ENCODE results near the gene LRRC3. TPM values are rescaled to one million over a fixed set of nuclear protein-coding genes. Genes with fewer than 3 reads are reported as not detected.

The LRRC3 gene
- total RNA-seq, 1 donor from 2014 or later: 3.9 TPM

DNA sequence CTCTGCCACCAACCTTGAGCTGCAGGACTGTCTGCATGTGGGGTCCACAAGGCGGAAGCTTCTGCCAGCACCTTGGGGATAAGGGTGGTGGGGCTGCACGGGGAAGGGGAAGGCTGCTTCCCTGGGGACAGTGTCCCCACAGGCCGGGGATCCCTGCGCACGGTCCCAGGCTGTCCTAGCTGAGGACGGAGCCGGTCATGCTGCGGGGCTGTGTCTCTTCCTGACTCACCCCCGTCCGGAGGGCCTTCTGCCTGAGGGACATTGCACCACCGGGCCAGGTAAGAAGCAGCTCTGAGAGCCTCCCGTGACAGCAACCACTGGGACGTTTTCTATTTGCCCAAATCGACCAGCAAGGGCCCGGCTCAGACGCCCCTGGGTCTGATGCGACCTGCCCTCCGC, 54.8 kb downstream of the LRRC3 start:
- intact Hi-C loops (cut with micrococcal nuclease): loop anchor here (1.0 to 2.0 kb wide), 2 partner anchors 233 to 283 kb away; no protein-coding TSS in a partner anchor

DNA sequence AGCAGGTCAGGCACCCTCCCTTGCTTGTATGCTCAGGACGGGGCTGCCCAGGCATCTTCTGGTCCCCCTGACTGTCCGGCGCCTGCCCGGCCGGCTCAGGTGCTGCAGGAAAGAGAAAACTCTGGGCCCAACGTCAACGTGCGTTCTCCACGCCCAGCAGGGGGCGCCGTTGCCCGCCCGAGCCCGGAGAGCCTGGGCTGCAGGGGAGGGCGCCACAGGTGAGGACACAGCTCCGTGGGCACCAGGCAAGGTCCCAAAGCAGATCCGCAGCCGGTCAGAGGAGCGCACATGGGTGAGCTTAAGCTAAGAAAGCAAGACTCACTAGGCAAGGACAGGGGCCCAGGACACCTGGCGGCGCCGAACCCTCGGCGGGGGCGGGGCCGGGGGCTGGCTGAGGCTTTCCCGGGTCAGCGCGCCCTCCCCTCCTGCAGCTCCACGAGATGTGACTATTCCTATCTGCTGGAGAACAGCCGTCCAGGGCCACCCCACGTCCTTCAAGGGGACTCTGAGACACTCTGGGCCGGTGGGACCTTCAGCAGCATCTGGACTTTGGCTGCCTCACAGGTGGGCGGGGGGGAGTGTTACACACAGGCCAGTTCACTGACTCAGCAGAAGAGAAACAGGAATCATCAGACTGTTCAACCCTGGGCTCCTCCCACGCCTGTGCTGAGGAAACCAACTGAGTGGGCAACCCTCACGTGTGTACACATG, 55.4 kb downstream of the LRRC3 start:
- intact Hi-C loops (cut with micrococcal nuclease): loop anchor here (1.0 to 2.0 kb wide), 2 partner anchors 232 to 283 kb away; no protein-coding TSS in a partner anchor

DNA sequence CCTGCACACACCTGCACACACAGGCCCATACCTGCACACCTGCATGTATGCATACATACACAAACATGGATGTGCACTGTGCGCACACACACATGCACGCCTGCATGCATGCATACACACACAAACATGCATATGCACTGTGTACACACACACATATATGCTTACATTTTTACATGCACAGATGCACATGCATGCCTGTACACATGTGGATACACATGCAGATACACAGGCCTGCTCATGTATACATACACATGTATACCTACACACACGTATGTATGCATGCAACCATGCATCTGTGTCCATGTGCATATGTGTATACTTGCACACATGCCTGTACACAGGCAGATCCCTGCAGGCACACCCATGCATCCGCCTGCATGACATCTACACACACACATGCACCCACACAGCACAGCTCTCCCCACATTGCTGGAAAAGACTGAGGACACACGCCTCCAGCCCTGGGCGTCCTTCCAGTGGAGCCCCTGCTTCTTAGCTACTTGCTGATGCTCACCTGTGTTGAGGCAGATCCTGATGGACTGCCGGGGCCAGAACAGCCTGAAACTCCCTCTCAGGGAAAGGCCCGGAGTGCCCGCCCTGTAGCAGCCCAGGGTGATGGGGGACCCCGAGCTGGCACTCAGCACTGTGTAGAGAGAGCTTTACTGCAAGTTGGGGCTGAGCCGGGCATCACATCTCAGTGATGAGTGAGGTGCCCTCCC, 56.1 kb downstream of the LRRC3 start:
- intact Hi-C loops (cut with micrococcal nuclease): loop anchor here (2.0 kb wide), 1 partner anchor 231 kb away; no protein-coding TSS in a partner anchor

Other genes with a start within 250 kb of the LRRC3 start
- gene ICOSLG, start 214.6 kb upstream of the LRRC3 start, total RNA-seq: 10.0 and 10.2 TPM in 2 replicates
- not detected in 2 replicates for gene DNMT3L, start 193.6 kb upstream of the LRRC3 start, total RNA-seq
- gene AIRE, start 169.6 kb upstream of the LRRC3 start, total RNA-seq: 2.7 and 3.0 TPM in 2 replicates
- 217 and 219 TPM in 2 replicates for gene PFKL, start 155.5 kb upstream of the LRRC3 start, total RNA-seq
- 19.8 and 19.9 TPM in 2 replicates for gene CFAP410, start 116.1 kb upstream of the LRRC3 start, total RNA-seq
- gene TRPM2, start 101.9 kb upstream of the LRRC3 start, total RNA-seq: 17.8 and 20.6 TPM in 2 replicates
- gene KRTAP10-1, start 84.7 kb downstream of the LRRC3 start, total RNA-seq: not detected in 2 replicates
- not detected in 2 replicates for gene KRTAP10-2, start 96.0 kb downstream of the LRRC3 start, total RNA-seq
- not detected in 2 replicates for gene KRTAP10-3, start 103.3 kb downstream of the LRRC3 start, total RNA-seq
- not detected in 2 replicates for gene KRTAP10-4, start 118.2 kb downstream of the LRRC3 start, total RNA-seq
- gene KRTAP10-5, start 125.1 kb downstream of the LRRC3 start, total RNA-seq: not detected in 2 replicates
- gene KRTAP10-6, start 137.0 kb downstream of the LRRC3 start, total RNA-seq: not detected in 2 replicates
- gene KRTAP10-7, start 145.1 kb downstream of the LRRC3 start, total RNA-seq: not detected in 2 replicates
- gene KRTAP10-8, start 156.6 kb downstream of the LRRC3 start, total RNA-seq: not detected in 2 replicates
- gene KRTAP10-9, start 171.6 kb downstream of the LRRC3 start, total RNA-seq: not detected in 2 replicates
- gene KRTAP10-10, start 181.8 kb downstream of the LRRC3 start, total RNA-seq: not detected in 2 replicates
- gene KRTAP10-11, start 190.9 kb downstream of the LRRC3 start, total RNA-seq: not detected in 2 replicates
- gene KRTAP12-4, start 199.1 kb downstream of the LRRC3 start, total RNA-seq: not detected in 2 replicates
- gene KRTAP12-3, start 202.4 kb downstream of the LRRC3 start, total RNA-seq: not detected in 2 replicates
- gene KRTAP12-2, start 211.4 kb downstream of the LRRC3 start, total RNA-seq: not detected in 2 replicates
- not detected in 2 replicates for gene KRTAP12-1, start 226.7 kb downstream of the LRRC3 start, total RNA-seq
- gene KRTAP10-12, start 241.7 kb downstream of the LRRC3 start, total RNA-seq: not detected in 2 replicates